Psoas muscle (tissue), 8 donors: Measurements from ENCODE around the gene CMTR1. TPM values are rescaled to one million over a fixed set of nuclear protein-coding genes. Genes with fewer than 3 reads are reported as not detected.

Experiments used
- ATAC-seq, 4 donors: fragments of 200-7000 bp; cut with Tn5 transposase; one replicate each; pipeline ENCODE4 v1.9.1; 2020; ENCODE audit warnings: moderate library complexity in 3 of 4, mild to moderate bottlenecking in 2 of 4
- DNase-seq, 2 donors: peaks; one replicate each; pipeline ENCODE4 v3.0.0-alpha.2; 2020
- H3K27ac ChIP-seq: fragments of 200-600 bp; one replicate; pipeline ENCODE4 v1.8.0; 2022
- H3K27me3 ChIP-seq, 3 donors: fragments of 200-600 bp in 1 of 3; one replicate each; pipeline versions ENCODE4 v1.6.1 to v1.8.0; 2013 to 2022; ENCODE audit warnings: low read length in 2 of 3, mild to moderate bottlenecking in 2 of 3, moderate library complexity in 1 of 3; ENCODE audit not compliant: insufficient read depth in 3 of 3
- H3K36me3 ChIP-seq, 2 donors: fragments of 200-600 bp in 1 of 2; one replicate each; pipeline versions ENCODE4 v1.6.1 to v1.8.0; 2013 to 2022; ENCODE audit warnings: low read depth in 1 of 2, mild to moderate bottlenecking in 1 of 2, moderate library complexity in 1 of 2; ENCODE audit not compliant: insufficient read depth in 1 of 2
- H3K4me1 ChIP-seq: fragments of 200-600 bp; one replicate; pipeline ENCODE4 v1.8.0; 2022
- H3K4me3 ChIP-seq: fragments of 200-600 bp; one replicate; pipeline ENCODE4 v1.8.0; 2022; ENCODE audit warnings: mild to moderate bottlenecking
- H3K9me3 ChIP-seq: fragments of 200-600 bp; one replicate; pipeline ENCODE4 v1.8.0; 2022
- CTCF ChIP-seq: fragments of 200-600 bp; IDR thresholded peaks from one replicate; pipeline ENCODE4 v1.8.0; 2022; ENCODE audit warnings: antibody characterized with exemption
- WGBS, 3 donors: extraction: QIAGEN DNeasy Blood & Tissue Kit; methylation state at CpG; one replicate each; pipeline versions ENCODE4 v1.1.6 to v1.1.7; 2013; 5-methylcytosine and 5-hydroxymethylcytosine counted together
- intact Hi-C, 2 donors: fragments of 100-400 bp; cut with DNase I; formaldehyde crosslinking; loops; one replicate each; pipeline versions ENCODE4 v1.11.0 to v1.14.2; 2022
- polyA plus RNA-seq, 3 donors: library from polyadenylated mRNA; stranded (reverse); fragments of 200-250 nt; gene quantifications; one replicate each; pipeline ENCODE4 v1.2.3, GENCODE V29; 2013
- total RNA-seq, 4 donors: library from RNA; stranded (reverse); fragmentation: NEBNext Ultra II Directional in 2 of 4; extraction: Animal tissue kit (Norgen Biotek cat#: 25700) in 2 of 4; gene quantifications; one replicate each; pipeline versions ENCODE4 v1.2.1 to v1.2.4, GENCODE V29; 2021 to 2023
- donor health status: healthy with polysubstance abuse.
- donor health status: DM: no; HTN: no; CAD: no; lungs with moderate emphysema.
- donor health status: Bipolar disorder and iron deficiency.
- donor health status: healthy.
- donor health status: DM: yes; HTN: yes; CAD: no.
- donor health status: DM: no; HTN: no; CAD: no.
- donor health status: DM: no; HTN: no; CAD: no.
- donor health status: DM: yes; HTN: yes; CAD: no.

The CMTR1 gene
- total and polyA plus RNA-seq, 7 donors = 8.8 to 29.9 (median 24.4) TPM

- TF ChIP-seq CTCF = no peak
- Histone ChIP-seq H3K9me3 (no peaks in the 10 kb centered on the region), H3K4me3 (no peak overlapping the region), H3K4me1 (no peaks in the 10 kb centered on the region), H3K36me3 (peaks cover 21 to 100% of the 10 kb centered on the region in 2 donors), H3K27me3 (no peaks in the 10 kb centered on the region), H3K27ac (no peak overlapping the region)
- 45 to 50% (median 47%) methylated on average over 2 of the region's 2 CpGs for WGBS, 3 donors
- DNase-seq (no peak), ATAC-seq (no peak)
- intact Hi-C loops = no loop called here
Measured at GRCh38 chr6:37451441-37452193, 18.6 kb downstream of the CMTR1 start.

DNA sequence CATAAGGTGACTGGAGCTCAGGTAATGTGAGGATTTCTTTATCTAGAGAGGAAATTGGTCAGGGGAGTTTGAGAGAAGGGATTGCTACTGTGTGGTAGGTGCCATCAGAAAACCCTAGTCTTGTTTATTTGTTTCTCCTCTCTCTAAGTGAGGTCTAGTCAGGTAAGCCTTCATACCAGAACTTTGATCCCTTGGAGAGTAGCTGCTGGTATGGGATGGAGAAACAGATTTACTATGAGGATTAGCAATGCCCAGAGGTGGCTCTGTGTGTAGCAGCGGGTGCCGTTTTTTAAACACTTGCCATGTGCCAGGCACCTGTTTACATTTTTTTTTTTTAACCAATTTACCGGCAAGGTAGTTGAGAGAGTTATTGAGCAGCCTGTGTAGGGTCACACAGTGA, 19.5 kb downstream of the CMTR1 start:
- no peak overlapping the region for H3K4me3 ChIP-seq
- no peak overlapping the region for H3K27ac ChIP-seq
- H3K4me1 ChIP-seq = no peaks in the 10 kb centered on the region
- intact Hi-C loops = no loop called here
- WGBS, 3 donors = 54 to 70% (median 68%) methylated on average over 3 of the region's 3 CpGs
- H3K27me3 ChIP-seq = no peaks in the 10 kb centered on the region
- no peak for DNase-seq
- ATAC-seq = no peak
- no peak for TF ChIP-seq CTCF
- peaks cover 19 to 94% of the 10 kb centered on the region in 2 donors for H3K36me3 ChIP-seq
- H3K9me3 ChIP-seq = no peaks in the 10 kb centered on the region

DNA sequence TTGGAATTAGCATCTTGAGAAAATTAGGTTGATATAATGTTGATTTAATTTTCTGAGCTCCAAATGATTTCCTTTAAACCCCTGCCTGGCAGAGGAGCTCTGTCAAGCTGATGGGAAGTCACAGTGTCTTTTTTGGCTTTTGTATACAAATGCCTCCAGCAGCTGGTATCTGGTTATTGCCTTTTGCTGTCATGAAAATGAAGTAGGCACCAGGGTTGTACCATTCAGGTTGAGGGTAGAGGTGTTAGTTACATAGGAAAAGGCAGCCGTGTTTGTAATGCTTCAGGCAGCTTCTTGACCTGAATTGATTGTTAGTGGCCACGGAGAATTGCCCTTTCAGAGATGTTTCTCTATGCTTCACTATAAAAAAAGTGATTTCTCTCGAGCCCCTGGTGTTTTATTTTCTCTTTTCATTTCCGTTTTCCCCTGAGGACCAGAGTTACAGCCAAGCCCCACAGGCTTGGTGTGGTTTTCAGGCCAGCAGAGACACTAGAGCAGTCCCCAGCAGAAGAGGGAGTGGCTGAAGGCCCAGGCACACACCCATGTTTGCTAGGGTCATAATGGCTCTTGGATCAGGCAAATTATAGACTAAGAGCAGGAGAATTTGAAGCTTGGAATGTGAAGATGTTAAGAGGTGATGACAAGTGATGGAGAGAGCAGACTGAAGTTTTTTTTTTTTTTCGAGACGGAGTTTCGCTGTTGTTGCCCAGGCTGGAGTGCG, 21.6 kb downstream of the CMTR1 start:
- Histone ChIP-seq H3K4me3 (no peak overlapping the region), H3K4me1 (no peaks in the 10 kb centered on the region), H3K9me3 (no peaks in the 10 kb centered on the region), H3K27ac (no peak overlapping the region), H3K27me3 (no peaks in the 10 kb centered on the region), H3K36me3 (peaks cover 21 to 94% of the 10 kb centered on the region in 2 donors)
- intact Hi-C loops = no loop called here
- no peak for ATAC-seq
- WGBS, 3 donors = 86 to 90% (median 88%) methylated on average over 8 of the region's 8 CpGs
- no peak for DNase-seq
- TF ChIP-seq CTCF = no peak

DNA sequence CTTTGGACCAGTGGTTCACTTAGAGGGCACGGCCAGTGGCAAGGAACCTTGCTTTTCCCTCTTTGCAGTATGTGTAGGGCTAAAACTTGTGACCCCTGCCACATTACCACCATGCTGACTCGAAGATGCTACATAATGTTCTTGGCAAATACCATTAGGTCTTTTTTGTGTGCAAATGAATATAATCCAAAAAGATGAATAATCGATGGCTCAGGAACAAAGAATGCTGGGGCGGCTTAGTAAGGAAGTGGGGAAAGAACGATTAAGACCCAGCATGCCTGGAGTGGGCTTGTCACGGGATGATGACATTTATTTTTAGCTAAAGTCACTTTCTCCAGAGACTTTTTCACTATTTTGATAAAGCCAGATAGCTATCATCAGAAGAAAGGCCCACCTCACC, 23.1 kb downstream of the CMTR1 start:
- Histone ChIP-seq H3K4me3 (no peak overlapping the region), H3K27ac (no peak overlapping the region), H3K9me3 (no peaks in the 10 kb centered on the region), H3K4me1 (no peaks in the 10 kb centered on the region), H3K36me3 (peaks cover 24 to 94% of the 10 kb centered on the region in 2 donors), H3K27me3 (no peaks in the 10 kb centered on the region)
- ATAC-seq = no peak
- no peak for DNase-seq
- TF ChIP-seq CTCF = no peak
- 86 to 92% (median 88%) methylated on average over 6 of the region's 6 CpGs for WGBS, 3 donors
- intact Hi-C loops = no loop called here
